ENCODE data around the gene IPO11. TPM values are rescaled to one million over a fixed set of nuclear protein-coding genes. Genes with fewer than 3 reads are reported as not detected.

Gene IPO11
- total and polyA plus RNA-seq, 2 of the 13 experiments (the other 11 are each of a cell fraction or from before 2014, with no cell fraction given): 13.9 to 24.4 TPM

- no peak for DNase-seq (ENCODE audit: low spot score)
- Histone ChIP-seq H3K9ac (ENCODE audit: insufficient read depth, low read depth, low read length) (no peak overlapping the region), H3K27ac (ENCODE audit: extremely low read length, insufficient read depth, low read length) (no peak overlapping the region), H3K4me3 (replicated peaks in 1 of 3; ENCODE audit: insufficient read depth in 1 of 3, low read depth in 2 of 3, low read length in 3 of 3) (no peak overlapping the region), H3K4me1 (ENCODE audit: insufficient read depth, low read length) (no peaks in the 10 kb centered on the region), H3K9me3 (ENCODE audit: low read length) (no peaks in the 10 kb centered on the region), H3K79me2 (ENCODE audit: insufficient read depth, low read length) (no peaks in the 10 kb centered on the region), H3K36me3 (replicated peaks in 1 of 2; ENCODE audit: control insufficient read depth in 1 of 2, insufficient read depth in 2 of 2, low read length in 2 of 2) (peaks cover 4 to 16% of the 10 kb centered on the region in 2 experiments; a peak in 3 of 5 replicates), H4K20me1 (ENCODE audit: insufficient read depth, low read length) (no peaks in the 10 kb centered on the region), H3K27me3 (ENCODE audit: control insufficient read depth in 1 of 2, insufficient read depth in 2 of 2, low read length in 2 of 2) (no peaks in the 10 kb centered on the region), H3K4me2 (ENCODE audit: low read depth, low read length) (no peak overlapping the region), H2AFZ (ENCODE audit: low read length) (no peak overlapping the region)
- BruUV-seq (replicated peaks): no TSS peak
- ChIA-PET CTCF (ENCODE audit: low intra/inter-chr PET ratio, low total read pairs) (no interaction called here), POLR2A (no interaction called here)
- no peak for FAIRE-seq
- in situ Hi-C loops (cut with HindIII; ENCODE audit: extremely low pct_ligation_motif_present, low pct_unique_long_range_greater_than_20kb) (no loop called here), intact Hi-C loops (cut with micrococcal nuclease; ENCODE audit: unreplicated experiment) (no loop called here)
- no peak for ATAC-seq
- WGBS (ENCODE audit: low lambda C conversion rate): 100% methylated on average over 2 of the region's 2 CpGs
- TF ChIP-seq ZNF24 (IDR thresholded peaks at IDR 0.05) (no peak), YEATS2 (CRISPR knock-in tag; IDR thresholded peaks at IDR 0.05; ENCODE audit: borderline replicate concordance) (no peak), ZNF597 (CRISPR knock-in tag; IDR thresholded peaks at IDR 0.05) (no peak), DMTF1 (CRISPR knock-in tag; IDR thresholded peaks at IDR 0.05) (no peak), PCBP1 (IDR thresholded peaks at IDR 0.05; ENCODE audit: borderline replicate concordance, low read depth, low read length) (no peak), ARID4A (CRISPR knock-in tag; IDR thresholded peaks at IDR 0.05; ENCODE audit: borderline replicate concordance) (no peak), ZNF382 (CRISPR knock-in tag; IDR thresholded peaks at IDR 0.05; ENCODE audit: borderline replicate concordance) (no peak), SP2 (CRISPR knock-in tag; IDR thresholded peaks at IDR 0.05) (no peak), TBX2 (CRISPR knock-in tag; IDR thresholded peaks at IDR 0.05; ENCODE audit: borderline replicate concordance) (no peak), ZUFSP (CRISPR knock-in tag; IDR thresholded peaks at IDR 0.05; ENCODE audit: borderline replicate concordance) (no peak)
Measured at GRCh38 chr5:62369039-62369438, 43.5 kb upstream of the IPO11 start.

Measured in HepG2 (cell line).